ENCODE results near the gene GIMAP2.

DNA sequence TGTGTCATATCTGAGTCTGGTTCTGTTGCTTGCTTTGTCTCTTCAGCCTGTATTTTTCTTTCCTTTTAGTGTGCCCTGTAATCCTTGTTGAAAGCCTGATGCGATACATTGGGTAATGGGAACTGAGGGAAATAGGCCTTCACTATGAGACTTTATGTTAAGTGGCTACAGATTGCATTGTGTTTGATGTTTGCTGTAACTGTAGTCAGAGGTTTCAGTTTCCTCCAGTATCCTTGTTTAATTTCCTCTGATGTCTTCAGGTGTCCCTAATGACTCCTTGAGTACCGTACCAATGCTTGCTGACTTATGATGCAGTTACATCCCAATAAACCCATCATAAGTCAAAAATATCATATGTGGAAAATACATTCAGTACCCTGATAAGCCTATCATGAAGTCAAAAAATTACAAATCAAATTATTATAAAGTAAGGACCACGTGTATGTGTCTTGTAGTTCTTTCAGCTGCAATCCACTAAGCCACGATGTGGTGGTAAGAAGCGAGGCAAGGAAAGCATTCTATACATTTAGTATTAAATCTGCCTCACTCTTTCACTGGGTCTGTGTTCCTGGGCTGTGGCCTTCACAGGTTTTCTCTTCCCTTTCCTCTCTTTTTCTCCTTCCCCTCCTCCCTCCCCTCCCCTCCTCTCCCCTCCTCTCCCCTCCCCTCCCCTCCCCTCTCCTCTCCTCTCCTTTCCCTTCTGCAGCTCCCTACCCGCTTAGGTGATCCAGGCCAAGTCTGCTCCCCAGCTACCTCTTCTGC, 40.1 kb upstream of the GIMAP2 start:
- TF ChIP-seq, protein P1, sequence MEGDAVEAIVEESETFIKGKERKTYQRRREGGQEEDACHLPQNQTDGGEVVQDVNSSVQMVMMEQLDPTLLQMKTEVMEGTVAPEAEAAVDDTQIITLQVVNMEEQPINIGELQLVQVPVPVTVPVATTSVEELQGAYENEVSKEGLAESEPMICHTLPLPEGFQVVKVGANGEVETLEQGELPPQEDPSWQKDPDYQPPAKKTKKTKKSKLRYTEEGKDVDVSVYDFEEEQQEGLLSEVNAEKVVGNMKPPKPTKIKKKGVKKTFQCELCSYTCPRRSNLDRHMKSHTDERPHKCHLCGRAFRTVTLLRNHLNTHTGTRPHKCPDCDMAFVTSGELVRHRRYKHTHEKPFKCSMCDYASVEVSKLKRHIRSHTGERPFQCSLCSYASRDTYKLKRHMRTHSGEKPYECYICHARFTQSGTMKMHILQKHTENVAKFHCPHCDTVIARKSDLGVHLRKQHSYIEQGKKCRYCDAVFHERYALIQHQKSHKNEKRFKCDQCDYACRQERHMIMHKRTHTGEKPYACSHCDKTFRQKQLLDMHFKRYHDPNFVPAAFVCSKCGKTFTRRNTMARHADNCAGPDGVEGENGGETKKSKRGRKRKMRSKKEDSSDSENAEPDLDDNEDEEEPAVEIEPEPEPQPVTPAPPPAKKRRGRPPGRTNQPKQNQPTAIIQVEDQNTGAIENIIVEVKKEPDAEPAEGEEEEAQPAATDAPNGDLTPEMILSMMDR (IDR thresholded peaks at IDR 0.05), result no peak
- TF ChIP-seq POLR2A (IDR thresholded peaks at IDR 0.05), result no peak
